Measurements from ENCODE around the gene GRK4.
A peak's percentile ranks its signal among the peaks of the same experiment; 100 is the strongest.
"Not testable (repeated sequence)": the region's sequence is repeated elsewhere in the genome, so short reads cannot be mapped to it uniquely, and the experiment has no call there.

GRK4 gene

GRCh38 chr4:2963175-2963965 lies at the start of gene GRK4, which contains the start of gene NOP14:
TSS of gene GRK4 (plus strand) at chr4:2963571. CDS start at chr4:2964071, 500 bp downstream.
TSS of gene NOP14 (minus strand) at chr4:2963406. CDS start at chr4:2963319, 87 bp downstream.
- peak; percentile 98 to 100 for DNase-seq

GRCh38 chr4:2914256-2915126 lies 48.9 kb upstream of the GRK4 start:
- DNase-seq: no peak

GRCh38 chr4:2915789-2916188 lies 47.6 kb upstream of the GRK4 start:
- no peak for DNase-seq

GRCh38 chr4:2916696-2917095 lies 46.7 kb upstream of the GRK4 start:
- not testable (repeated sequence) for DNase-seq

GRCh38 chr4:2918300-2918699 lies 45.1 kb upstream of the GRK4 start:
- DNase-seq: not testable (repeated sequence)

GRCh38 chr4:2918714-2919113 lies 44.7 kb upstream of the GRK4 start:
- DNase-seq: not testable (repeated sequence)

GRCh38 chr4:2922453-2923101 lies 40.8 kb upstream of the GRK4 start:
- not testable (repeated sequence) for DNase-seq

- no peak for DNase-seq
These were observed 40.2 kb upstream of the GRK4 start for GRCh38 chr4:2923141-2923551.

- no peak for DNase-seq
These were observed 39.6 kb upstream of the GRK4 start for GRCh38 chr4:2923668-2924173.

- DNase-seq: no peak
These were observed 39.1 kb upstream of the GRK4 start for GRCh38 chr4:2924286-2924685.

- DNase-seq: peak in 1 of 2 experiments; percentile 48
These were observed 38.5 kb upstream of the GRK4 start for GRCh38 chr4:2924765-2925301.

GRCh38 chr4:2925496-2925895 lies 37.9 kb upstream of the GRK4 start:
- DNase-seq: no peak

- no peak for DNase-seq
These were observed 37.2 kb upstream of the GRK4 start for GRCh38 chr4:2925931-2926860.

GRCh38 chr4:2927016-2927695 lies 36.2 kb upstream of the GRK4 start:
- no peak for DNase-seq

- DNase-seq: no peak
These were observed 35.7 kb upstream of the GRK4 start for GRCh38 chr4:2927696-2928075.

GRCh38 chr4:2928242-2929176 lies 34.9 kb upstream of the GRK4 start:
- no peak for DNase-seq

GRCh38 chr4:2929469-2929868 lies 33.9 kb upstream of the GRK4 start:
- no peak for DNase-seq

- no peak for DNase-seq
These were observed 33.1 kb upstream of the GRK4 start for GRCh38 chr4:2930135-2930757.
